Amniotic epithelial cell (primary cell): ENCODE results near the gene ATG4B.

Source experiments
- DNase-seq: peaks from one replicate; pipeline ENCODE4 v3.0.0-alpha.2; 2010; ENCODE audit warnings: low read depth

The ATG4B gene

GRCh38 chr2:241613017-241613780 is 24.3 kb upstream of the ATG4B start:
- no peak for DNase-seq

DNA sequence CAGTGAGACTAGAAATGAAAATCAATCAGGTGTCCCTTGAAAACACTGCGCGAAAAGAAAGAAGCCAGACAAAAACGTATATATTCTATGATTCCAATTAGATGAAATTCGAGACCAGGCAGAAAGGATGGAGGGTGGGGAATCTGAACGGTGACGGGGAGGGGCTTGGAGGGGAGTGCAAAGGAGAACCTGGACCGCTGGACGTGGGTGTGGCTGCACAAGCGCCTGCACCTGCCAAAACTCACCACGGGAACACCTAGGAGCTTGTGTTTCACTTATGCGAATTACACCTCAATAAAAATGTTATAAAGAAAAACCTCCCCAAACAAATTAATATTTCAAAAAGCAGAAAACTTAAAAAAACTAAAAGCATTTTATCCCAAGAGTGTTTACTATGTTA is 22.5 kb upstream of the ATG4B start:
- DNase-seq = no peak

DNA sequence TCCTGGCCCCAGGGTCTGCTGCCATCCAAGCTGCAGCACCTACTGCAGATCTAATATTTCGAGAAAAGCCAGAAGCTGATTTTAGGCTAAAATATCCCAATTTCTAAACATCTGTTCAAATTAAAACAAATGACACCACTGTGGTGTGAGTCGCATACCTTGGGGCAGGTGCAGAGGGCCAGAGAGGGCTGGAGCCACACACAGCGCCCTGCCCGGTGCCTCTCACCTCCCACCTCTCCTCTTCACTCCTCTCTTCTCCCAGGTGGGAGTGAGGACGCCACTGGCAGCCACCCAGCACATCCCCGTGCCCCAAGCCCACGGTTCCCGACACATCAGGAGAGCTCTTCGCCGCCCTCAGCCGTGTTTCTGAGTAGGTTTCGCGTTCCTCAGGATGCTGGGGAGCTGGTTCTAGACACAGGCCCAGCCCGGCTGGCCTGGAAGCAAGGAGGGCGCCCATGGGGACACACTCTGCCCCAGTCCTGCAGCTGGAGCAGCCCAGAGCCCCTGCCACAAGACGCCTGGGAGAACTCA is 21.9 kb upstream of the ATG4B start:
- DNase-seq = no peak

DNA sequence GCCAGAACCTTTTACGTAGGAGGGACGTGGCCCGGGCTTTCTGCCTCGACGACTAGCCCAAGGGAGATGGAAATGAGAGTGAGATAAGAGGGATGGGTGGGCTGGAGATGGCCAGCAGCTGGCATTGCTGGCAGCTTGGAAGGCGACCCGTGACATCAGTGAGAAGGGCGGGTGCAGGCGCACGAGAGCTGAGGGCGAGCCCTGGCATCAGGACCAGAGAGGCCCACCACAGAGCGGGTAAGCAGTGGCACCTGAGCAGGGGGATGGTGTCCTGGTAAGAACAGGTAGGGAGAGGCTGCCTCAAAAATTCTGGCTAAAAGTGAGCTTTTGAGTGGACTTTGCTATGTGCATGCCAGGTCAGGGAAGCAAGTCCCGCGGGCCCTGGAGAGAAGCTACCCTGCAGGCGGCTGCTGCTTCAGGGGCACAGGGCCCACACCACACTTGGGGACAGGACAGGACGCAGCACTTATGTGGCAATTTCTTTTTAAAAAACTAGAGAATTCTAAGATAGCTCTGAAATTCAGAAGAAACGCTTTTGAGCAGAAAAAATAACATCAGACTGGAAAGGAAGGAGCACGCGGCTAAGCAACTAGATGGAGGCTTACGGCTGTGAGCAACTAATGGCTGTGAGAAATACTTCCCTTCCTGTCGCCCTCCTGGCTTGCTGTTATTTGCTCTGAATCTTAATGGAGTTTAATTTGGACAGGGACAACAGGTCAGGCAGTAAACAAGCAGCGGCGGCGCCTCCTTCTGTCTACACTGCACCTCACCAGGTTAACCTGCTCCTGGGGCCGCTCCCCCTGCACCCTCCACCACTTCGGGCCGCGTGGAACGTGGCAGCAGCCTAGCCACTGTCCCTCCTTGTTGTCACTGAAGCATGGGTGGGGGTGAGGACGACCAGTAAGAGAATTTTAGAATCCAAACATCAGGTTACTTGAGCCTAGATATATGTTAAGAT is 21.0 kb upstream of the ATG4B start:
- DNase-seq = no peak

DNA sequence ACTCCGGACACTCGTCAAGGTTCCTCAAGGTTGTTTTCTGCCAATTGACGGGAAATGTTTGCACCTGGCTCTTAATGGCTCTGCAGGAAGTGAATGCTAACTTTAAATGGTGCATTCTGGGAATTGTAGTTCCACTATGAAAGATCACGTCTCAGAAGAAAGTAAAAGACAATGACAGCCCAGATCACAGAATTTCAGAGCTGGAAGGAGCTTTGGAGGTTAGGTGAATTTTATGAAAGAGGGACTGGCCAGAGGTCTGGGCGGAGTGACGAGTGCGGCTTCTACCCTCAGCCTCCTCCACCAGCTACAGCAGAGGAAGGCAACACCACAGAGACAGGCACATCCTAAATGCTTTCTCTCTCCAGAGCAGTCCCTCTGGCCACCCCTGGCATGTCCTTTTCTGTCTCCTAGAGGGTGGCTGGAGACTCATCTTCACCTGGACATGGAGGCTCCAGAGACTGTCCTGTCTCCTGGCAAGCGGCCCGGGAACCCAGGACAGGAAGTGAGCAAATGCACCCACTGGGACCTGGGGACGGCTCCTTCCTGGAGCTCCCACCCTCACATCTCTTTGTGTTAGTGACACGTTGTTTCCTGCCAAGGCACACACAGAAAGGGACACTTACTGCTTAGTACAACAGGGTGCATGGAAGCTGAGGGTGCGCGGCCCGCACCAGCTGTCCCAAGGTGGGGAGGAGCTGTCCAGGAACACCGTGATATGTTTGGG is 19.9 kb upstream of the ATG4B start:
- peak; percentile 28 for DNase-seq

- no peak for DNase-seq
Measured at GRCh38 chr2:241618296-241618805, 19.1 kb upstream of the ATG4B start.

DNA sequence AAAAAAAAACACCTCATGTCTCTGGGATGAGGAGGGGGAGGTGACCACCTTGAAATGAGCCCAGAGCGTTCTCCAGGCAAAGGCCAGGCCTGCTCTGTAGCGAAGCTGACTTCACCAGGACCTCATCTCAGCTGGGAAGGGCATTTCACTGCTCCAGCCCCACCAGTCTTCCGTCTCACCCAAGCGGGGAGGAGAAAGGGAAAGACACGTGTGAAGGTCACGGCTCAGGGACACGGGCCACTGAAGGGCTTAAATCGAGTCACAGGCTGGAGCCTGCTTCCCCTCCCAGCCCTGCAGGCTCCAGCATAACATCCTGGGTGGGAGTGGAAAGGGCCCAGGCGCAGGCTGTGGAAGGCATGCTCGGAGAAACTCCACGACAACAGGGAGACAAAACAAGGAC is 18.7 kb upstream of the ATG4B start:
- no peak for DNase-seq

- DNase-seq = no peak
Measured at GRCh38 chr2:241619597-241620418, 17.7 kb upstream of the ATG4B start.

- DNase-seq = peak; percentile 75
Measured at GRCh38 chr2:241620419-241620769, 17.1 kb upstream of the ATG4B start.

DNA sequence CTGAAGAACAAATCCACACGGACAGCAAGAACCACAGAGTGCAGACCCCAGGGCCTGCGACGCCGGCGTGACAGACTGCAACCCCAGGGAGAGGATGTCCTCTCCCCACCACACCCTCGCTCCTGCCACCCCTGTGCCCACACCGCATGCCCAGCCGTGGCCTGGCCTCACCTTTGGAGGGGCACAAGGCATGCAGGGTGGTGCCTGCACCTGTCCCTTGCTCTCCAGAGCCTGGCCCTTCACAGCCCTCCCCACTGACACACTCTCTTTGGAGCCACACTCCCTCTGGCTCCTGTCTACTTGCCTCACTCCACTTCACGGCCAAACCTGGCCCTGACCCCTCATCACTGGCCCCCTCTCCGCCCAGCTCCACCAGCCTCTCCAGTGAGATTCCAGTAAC is 9.8 kb upstream of the ATG4B start:
- DNase-seq = no peak

DNA sequence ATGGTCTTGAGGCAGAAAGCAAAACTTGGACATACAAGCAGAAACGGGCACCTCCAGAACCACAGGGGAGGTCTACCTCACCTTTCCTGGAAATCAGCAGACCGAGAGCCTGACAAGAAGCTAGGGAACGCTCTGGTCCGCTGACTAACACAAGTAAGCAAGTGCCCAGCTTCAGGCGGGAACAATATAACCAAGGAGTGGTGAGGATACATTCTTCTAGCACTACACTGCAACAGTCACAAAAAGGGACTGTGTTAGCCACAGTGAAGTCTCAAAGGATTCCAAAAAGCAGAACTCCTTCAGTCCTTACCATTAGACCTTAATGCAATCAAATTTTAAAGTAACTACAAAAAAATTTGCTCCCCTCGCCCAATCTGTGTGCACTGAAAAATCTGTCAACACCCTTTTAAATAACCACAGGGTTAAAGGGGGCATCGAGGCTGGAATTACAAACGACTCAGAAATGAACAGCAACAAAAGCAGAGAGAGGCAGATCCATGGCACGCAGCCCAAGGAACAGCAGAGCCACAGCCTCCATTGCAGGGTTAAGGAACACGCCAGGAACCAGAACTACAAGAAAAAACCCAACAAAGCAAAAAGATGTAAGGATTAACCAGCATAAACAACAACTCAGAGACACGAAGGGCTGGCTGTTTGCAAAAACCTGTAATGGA is 7.6 kb upstream of the ATG4B start:
- peak; percentile 24 for DNase-seq

GRCh38 chr2:241632478-241633325 is 4.8 kb upstream of the ATG4B start:
- no peak for DNase-seq

DNA sequence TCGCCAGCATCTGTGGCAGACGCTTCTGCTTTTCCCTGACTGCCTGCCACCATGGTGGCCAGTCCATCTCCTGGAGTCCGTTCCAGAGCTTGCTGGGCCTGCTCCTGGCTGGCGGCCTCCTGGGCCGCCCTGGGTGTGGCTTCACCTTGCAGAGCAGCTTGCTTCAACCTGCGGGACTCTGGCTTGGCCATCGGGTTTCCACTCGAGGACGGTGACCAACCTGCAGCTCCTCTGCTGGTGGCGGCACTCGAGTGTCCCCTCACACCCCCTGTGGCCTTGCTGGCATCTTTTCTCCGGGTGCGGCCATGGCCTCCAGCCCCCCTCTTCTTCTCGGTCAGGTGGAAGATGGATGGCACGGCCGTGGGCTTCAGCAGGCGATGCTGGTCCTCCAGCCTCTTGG is 3.9 kb upstream of the ATG4B start:
- DNase-seq = no peak

DNA sequence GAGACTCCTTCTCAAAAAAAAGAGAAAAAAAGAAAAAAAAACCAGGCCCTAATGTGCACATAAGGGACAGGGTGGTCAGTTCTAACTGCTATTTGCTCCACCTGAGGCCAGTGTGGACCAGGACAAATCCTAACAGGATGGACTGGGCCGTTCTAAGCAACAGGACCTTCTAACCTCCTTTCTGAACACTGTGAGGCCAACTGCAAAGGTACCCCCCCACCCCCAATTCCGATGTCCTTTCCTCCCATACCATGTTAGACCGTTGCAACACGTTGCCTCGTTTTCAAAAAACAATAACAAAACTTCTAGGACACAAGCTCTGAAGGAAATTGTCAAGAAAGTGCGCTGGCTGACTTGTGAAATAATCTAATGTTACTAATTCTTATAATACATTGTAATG is 1.7 kb upstream of the ATG4B start:
- DNase-seq = peak; percentile 37

DNA sequence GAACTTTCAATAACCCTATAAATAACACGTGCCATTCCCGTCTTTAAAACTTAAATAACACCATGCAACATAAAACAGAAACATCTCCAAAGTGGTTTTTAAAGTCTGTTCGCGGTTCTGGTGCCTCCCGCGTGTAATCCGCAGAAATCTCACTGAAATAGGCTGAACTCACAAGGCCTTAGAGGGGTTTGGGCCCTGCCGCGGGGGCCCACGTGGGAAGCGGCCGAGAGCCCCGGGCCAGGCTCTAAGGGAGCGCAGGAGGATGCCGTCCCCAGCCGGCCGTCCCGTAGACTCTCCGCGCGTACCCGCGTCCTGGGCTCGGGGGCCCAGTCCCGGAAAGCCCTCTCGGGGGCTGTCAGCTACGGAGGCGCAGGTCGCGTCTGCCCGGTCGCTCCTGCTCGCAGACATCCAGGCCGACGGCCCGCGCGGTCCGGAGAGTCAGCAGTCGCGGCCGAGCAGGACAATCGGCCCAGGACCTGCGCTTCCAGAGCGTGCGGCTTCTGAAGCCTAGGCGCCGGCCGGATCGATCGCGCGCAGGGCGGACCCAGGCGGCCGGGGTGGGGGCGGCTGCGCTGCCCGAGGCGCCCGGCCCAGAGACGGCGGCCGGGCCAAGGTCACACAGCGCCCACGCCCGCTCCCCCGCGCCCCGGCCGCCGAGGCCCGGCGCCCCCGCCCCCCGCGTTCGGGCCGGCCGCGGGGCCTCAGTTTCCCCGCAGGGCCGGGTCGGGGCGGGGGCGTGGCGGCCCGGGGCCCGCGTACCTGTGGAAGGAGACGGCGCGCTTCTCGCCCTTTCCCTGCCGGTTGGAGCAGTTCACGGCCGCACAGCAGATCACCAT is 1.1 kb upstream of the ATG4B start:
- DNase-seq = peak; percentile 13

GRCh38 chr2:241637795-241638660 is 535 bp downstream of the ATG4B start:
- DNase-seq = peak; percentile 22

GRCh38 chr2:241638940-241639339 is 1.4 kb downstream of the ATG4B start:
- DNase-seq = no peak

DNA sequence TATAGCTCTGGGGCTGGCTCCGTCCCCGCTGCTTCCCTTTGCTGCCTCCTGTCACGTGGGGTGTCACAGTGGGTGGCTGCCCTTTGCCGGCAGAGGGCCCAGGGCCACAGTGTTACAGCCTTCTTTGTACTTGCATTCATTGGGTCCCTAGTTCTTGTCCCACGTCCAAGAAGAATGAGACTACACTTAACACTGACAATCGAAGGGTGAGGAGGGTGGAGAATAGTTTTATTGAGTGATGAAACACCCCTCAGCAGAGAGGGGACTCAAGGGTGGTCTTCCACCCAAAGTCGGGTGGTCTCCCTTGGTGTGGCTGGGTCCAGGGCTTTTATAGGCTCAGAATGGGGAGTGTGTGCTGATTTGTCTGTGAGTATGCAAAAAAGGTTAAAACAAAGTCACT is 1.9 kb downstream of the ATG4B start:
- DNase-seq = no peak
